ENCODE measurements around the gene COPG1.
A peak's percentile ranks its signal among the peaks of the same experiment; 100 is the strongest.

Gene COPG1

DNA sequence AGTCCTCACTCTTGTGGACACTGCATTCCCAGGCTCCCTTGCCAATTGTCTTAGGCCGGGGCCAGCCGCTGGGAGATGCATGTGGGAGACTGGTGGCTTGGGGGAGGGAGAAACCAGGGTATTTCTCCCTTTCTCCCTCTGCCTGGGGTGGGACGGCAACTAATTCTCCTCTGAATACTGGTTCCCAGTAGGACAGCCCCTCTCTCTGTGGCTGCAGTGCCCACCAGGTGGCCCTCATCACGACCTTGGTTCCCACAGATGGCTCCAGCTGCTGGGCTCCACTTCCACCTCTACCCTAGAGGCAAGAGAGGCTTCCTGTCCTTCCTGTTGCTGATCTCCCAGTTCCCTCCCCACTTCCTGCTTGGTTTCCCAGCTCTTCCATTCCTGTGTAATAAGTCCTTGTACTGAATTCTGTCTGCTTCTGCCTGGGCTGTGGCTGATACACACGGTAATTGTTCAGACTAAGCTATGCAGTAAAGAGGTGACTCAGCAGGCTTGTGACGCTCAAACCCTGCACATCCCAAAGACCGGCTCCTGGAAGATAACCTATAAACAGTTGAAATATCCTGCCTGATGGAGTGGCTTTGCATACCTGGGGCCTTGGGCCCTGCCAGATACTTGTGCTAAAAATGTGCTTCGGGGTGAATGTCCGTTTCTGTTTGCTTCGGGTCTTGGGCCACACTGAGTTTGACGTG is 20.4 kb upstream of the COPG1 start:
- TF ChIP-seq, protein P1, sequence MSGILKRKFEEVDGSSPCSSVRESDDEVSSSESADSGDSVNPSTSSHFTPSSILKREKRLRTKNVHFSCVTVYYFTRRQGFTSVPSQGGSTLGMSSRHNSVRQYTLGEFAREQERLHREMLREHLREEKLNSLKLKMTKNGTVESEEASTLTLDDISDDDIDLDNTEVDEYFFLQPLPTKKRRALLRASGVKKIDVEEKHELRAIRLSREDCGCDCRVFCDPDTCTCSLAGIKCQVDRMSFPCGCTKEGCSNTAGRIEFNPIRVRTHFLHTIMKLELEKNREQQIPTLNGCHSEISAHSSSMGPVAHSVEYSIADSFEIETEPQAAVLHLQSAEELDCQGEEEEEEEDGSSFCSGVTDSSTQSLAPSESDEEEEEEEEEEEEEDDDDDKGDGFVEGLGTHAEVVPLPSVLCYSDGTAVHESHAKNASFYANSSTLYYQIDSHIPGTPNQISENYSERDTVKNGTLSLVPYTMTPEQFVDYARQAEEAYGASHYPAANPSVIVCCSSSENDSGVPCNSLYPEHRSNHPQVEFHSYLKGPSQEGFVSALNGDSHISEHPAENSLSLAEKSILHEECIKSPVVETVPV (CRISPR knock-in tag; IDR thresholded peaks at IDR 0.05), result no peak
- 0 out of 2 replicates have a peak, but pooled peaks have one; percentile 47 for TF ChIP-seq ZFP3 (CRISPR knock-in tag; IDR thresholded peaks at IDR 0.05)
- ATAC-seq, result peak; percentile 48

DNA sequence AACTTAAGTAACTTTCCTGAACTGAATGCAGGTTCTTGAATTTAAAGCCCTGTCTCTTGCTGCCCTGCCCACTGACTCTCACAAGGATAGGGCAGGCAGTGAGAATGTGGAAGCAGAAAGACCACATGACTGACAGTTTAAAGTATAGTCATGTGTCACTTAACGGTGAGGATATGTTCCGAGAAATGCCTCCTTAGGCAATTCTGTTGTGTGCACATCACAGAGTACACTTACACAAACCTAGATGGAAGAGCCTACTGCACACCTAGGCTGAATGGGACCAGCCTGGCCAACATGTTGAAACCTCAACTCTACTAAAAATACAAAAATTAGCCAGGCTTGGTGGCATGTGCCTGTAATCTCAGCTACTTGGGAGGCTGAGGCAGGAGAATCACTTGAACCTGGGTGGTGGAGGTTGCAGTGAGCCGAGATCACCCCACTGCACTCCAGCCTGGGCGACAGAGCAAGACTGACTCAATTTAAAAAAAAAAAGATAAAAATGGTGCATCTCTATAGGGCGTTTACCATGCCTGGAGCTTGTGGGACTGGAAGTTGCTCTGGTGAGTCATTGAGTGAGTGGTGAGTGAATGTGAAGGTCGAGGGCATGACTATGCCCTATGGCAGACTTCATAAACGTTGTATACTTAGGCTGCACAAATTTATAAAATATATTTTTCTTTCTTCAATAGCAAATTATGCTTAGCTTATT is 18.9 kb upstream of the COPG1 start:
- TF ChIP-seq SNAI2 (CRISPR knock-in tag; IDR thresholded peaks at IDR 0.05) (no peak), ZFP3 (CRISPR knock-in tag; IDR thresholded peaks at IDR 0.05) (0 out of 2 replicates have a peak, but pooled peaks have one; percentile 34)
- ATAC-seq, result peak; percentile 78

DNA sequence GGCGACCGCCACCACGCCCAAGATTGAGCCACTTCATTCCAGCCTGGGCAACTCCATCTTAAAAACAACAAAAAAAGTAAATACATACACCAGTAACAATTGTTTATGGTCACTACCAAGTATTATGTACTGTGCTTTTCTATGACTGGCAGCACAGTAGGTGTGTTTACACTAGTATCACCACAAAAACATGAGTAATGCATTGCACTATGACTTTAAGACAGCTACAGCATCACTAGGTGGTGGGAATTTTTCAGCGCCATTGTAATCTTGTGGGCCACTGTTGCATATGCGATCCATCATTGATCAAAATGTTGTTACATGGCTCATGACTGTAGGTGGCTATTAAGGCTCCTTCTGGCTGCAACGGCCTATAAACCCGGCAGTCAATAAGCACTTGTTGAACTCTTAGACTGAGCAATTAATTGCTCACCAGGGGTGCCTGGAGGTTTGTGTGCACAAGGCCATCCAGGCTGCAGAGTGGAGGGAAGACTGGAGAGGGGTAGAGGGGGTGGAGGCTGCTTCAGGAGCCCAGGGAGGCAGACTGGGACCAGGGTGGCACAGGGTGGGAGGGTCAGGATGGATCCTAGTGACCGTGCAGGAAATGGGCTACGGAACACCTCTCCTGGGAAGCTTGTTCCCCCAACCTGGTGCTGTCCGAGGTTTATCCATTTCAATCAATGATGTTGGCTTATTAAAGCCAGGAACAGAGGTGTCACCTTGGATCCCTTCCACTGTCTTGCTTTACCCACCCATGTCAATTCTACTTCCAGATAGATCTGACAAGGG is 17.9 kb upstream of the COPG1 start:
- ATAC-seq, result no peak
- no peak for TF ChIP-seq GLIS3 (CRISPR knock-in tag; IDR thresholded peaks at IDR 0.05)
- TF ChIP-seq, protein P1 (CRISPR knock-in tag; IDR thresholded peaks at IDR 0.05), result no peak
- no peak for TF ChIP-seq ISL1 (CRISPR knock-in tag; IDR thresholded peaks at IDR 0.05)

DNA sequence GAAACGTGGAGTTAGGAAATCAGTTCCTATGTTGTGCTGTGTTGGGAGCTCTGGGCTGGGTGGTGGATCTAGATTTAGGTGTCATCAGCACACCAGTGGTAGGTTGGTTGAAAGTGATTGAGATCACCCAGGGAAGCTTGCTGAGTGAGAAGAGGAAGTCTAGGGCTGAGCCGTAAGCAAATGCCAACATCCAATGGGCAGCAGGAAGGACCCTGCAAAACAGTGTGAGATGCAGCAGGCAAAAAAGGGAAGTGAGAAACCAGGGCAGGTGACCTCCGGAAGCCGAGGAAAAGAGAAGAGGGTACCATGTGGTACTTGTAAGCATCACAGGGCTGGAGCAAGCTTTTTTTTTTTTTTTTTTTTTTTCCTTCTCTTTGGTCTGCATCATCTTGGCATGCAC is 15.9 kb upstream of the COPG1 start:
- TF ChIP-seq OSR1 (CRISPR knock-in tag; IDR thresholded peaks at IDR 0.05), result no peak
- no peak for TF ChIP-seq ZNF70 (CRISPR knock-in tag; IDR thresholded peaks at IDR 0.05)
- TF ChIP-seq, protein P2, sequence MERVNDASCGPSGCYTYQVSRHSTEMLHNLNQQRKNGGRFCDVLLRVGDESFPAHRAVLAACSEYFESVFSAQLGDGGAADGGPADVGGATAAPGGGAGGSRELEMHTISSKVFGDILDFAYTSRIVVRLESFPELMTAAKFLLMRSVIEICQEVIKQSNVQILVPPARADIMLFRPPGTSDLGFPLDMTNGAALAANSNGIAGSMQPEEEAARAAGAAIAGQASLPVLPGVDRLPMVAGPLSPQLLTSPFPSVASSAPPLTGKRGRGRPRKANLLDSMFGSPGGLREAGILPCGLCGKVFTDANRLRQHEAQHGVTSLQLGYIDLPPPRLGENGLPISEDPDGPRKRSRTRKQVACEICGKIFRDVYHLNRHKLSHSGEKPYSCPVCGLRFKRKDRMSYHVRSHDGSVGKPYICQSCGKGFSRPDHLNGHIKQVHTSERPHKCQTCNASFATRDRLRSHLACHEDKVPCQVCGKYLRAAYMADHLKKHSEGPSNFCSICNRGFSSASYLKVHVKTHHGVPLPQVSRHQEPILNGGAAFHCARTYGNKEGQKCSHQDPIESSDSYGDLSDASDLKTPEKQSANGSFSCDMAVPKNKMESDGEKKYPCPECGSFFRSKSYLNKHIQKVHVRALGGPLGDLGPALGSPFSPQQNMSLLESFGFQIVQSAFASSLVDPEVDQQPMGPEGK (CRISPR knock-in tag; IDR thresholded peaks at IDR 0.05; ENCODE audit: borderline replicate concordance), result no peak
- no peak for TF ChIP-seq TCF4 (CRISPR knock-in tag; IDR thresholded peaks at IDR 0.05; ENCODE audit: borderline replicate concordance)
- TF ChIP-seq, protein P3, sequence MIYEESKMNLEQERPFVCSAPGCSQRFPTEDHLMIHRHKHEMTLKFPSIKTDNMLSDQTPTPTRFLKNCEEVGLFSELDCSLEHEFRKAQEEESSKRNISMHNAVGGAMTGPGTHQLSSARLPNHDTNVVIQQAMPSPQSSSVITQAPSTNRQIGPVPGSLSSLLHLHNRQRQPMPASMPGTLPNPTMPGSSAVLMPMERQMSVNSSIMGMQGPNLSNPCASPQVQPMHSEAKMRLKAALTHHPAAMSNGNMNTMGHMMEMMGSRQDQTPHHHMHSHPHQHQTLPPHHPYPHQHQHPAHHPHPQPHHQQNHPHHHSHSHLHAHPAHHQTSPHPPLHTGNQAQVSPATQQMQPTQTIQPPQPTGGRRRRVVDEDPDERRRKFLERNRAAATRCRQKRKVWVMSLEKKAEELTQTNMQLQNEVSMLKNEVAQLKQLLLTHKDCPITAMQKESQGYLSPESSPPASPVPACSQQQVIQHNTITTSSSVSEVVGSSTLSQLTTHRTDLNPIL (CRISPR knock-in tag; IDR thresholded peaks at IDR 0.05; ENCODE audit: low read depth), result no peak
- TF ChIP-seq ZFP3 (CRISPR knock-in tag; IDR thresholded peaks at IDR 0.05), result no peak
- no peak for TF ChIP-seq PPARA (CRISPR knock-in tag; IDR thresholded peaks at IDR 0.05; ENCODE audit: borderline replicate concordance)
- TF ChIP-seq ZC3H10 (CRISPR knock-in tag; IDR thresholded peaks at IDR 0.05), result no peak
- TF ChIP-seq ZNF8 (CRISPR knock-in tag; IDR thresholded peaks at IDR 0.05), result no peak
- TF ChIP-seq SNAI2 (CRISPR knock-in tag; IDR thresholded peaks at IDR 0.05), result no peak
- no peak for TF ChIP-seq TOX (CRISPR knock-in tag; IDR thresholded peaks at IDR 0.05; ENCODE audit: borderline replicate concordance)
- TF ChIP-seq ESRRG (CRISPR knock-in tag; IDR thresholded peaks at IDR 0.05), result no peak
- no peak for TF ChIP-seq BACH2 (CRISPR knock-in tag; IDR thresholded peaks at IDR 0.05; ENCODE audit: borderline replicate concordance)
- TF ChIP-seq, protein P1 (CRISPR knock-in tag; IDR thresholded peaks at IDR 0.05), result no peak
- TF ChIP-seq ZNF565 (CRISPR knock-in tag; conservative IDR thresholded peaks at IDR 0.05; ENCODE audit: low read depth), result no peak
- TF ChIP-seq, protein P4, sequence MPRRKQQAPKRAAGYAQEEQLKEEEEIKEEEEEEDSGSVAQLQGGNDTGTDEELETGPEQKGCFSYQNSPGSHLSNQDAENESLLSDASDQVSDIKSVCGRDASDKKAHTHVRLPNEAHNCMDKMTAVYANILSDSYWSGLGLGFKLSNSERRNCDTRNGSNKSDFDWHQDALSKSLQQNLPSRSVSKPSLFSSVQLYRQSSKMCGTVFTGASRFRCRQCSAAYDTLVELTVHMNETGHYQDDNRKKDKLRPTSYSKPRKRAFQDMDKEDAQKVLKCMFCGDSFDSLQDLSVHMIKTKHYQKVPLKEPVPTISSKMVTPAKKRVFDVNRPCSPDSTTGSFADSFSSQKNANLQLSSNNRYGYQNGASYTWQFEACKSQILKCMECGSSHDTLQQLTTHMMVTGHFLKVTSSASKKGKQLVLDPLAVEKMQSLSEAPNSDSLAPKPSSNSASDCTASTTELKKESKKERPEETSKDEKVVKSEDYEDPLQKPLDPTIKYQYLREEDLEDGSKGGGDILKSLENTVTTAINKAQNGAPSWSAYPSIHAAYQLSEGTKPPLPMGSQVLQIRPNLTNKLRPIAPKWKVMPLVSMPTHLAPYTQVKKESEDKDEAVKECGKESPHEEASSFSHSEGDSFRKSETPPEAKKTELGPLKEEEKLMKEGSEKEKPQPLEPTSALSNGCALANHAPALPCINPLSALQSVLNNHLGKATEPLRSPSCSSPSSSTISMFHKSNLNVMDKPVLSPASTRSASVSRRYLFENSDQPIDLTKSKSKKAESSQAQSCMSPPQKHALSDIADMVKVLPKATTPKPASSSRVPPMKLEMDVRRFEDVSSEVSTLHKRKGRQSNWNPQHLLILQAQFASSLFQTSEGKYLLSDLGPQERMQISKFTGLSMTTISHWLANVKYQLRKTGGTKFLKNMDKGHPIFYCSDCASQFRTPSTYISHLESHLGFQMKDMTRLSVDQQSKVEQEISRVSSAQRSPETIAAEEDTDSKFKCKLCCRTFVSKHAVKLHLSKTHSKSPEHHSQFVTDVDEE (CRISPR knock-in tag; IDR thresholded peaks at IDR 0.05), result no peak
- no peak for TF ChIP-seq ISL1 (CRISPR knock-in tag; IDR thresholded peaks at IDR 0.05)
- ATAC-seq, result no peak

Measured in SK-N-SH treated with all-trans-retinoic acid at 6 μM for 48 hours (cell line).